Measurements from ENCODE around the gene SLC9C1. TPM values are rescaled to one million over a fixed set of nuclear protein-coding genes. Genes with fewer than 3 reads are reported as not detected.
"Not testable (repeated sequence)": the region's sequence is repeated elsewhere in the genome, so short reads cannot be mapped to it uniquely, and the experiment has no call there.

Gene SLC9C1
- polyA plus RNA-seq, 1 donor (not counting 4 experiments of a cell fraction or from before 2014, with no cell fraction given) = not detected

GRCh38 chr3:112197131-112197530 lies 96.9 kb downstream of the SLC9C1 start:
- Histone ChIP-seq H3K9me3 (ENCODE audit: control insufficient read depth, low read depth, low read length) (no peaks in the 10 kb centered on the region), H3K79me2 (ENCODE audit: control insufficient read depth, insufficient read depth, low read length) (no peaks in the 10 kb centered on the region), H4K20me1 (ENCODE audit: control insufficient read depth, extremely low read depth, insufficient read depth, low read length) (no peaks in the 10 kb centered on the region), H3K36me3 (ENCODE audit: control insufficient read depth in 2 of 2, extremely low read depth in 1 of 2, insufficient read depth in 2 of 2, low read length in 2 of 2) (peaks cover 0 to 1% of the 10 kb centered on the region in 2 experiments), H3K9ac (ENCODE audit: control insufficient read depth, extremely low read depth, insufficient read depth, low read length) (no peak overlapping the region), H2AFZ (ENCODE audit: control insufficient read depth, low read length) (no peak overlapping the region), H3K4me2 (ENCODE audit: control insufficient read depth, extremely low read depth, insufficient read depth, low read depth, low read length) (no peak overlapping the region), H3K4me3 (ENCODE audit: control insufficient read depth in 2 of 3, extremely low read depth in 1 of 3, insufficient read depth in 2 of 3, low read depth in 1 of 3, low read length in 3 of 3) (no peak overlapping the region), H3K4me1 (ENCODE audit: control insufficient read depth, extremely low read depth, insufficient read depth, low read length) (no peaks in the 10 kb centered on the region), H3K27me3 (ENCODE audit: control insufficient read depth, extremely low read depth, insufficient read depth, low read length) (no peaks in the 10 kb centered on the region), H3K9me1 (ENCODE audit: control insufficient read depth, extremely low read depth, insufficient read depth, low read length) (no peaks in the 10 kb centered on the region), H3K27ac (ENCODE audit: control insufficient read depth, insufficient read depth, low read length) (no peak overlapping the region)
- FAIRE-seq (no peak), DNase-seq (ENCODE audit: low read depth, low spot score) (no peak)
- dilution Hi-C loops (cut with MboI; ENCODE audit: extremely low pct_ligation_motif_present, low sequenced_read_pairs) = no loop called here
- TF ChIP-seq EZH2 (IDR thresholded peaks at IDR 0.05; ENCODE audit: low read length) = no peak
- no peak for TF ChIP-seq CTCF (optimal IDR thresholded peaks at IDR 0.05 in 1 of 3, IDR thresholded peaks at IDR 0.05 in 1 of 3, conservative IDR thresholded peaks at IDR 0.05 in 1 of 3; ENCODE audit: extremely low read depth in 1 of 3, insufficient read depth in 2 of 3, low read length in 3 of 3)

GRCh38 chr3:112187300-112187699 lies 106.7 kb downstream of the SLC9C1 start:
- H3K4me3 ChIP-seq (ENCODE audit: control insufficient read depth in 2 of 3, extremely low read depth in 1 of 3, insufficient read depth in 2 of 3, low read depth in 1 of 3, low read length in 3 of 3) = no peak overlapping the region
- H3K9me3 ChIP-seq (ENCODE audit: control insufficient read depth, low read depth, low read length) = no peaks in the 10 kb centered on the region
- FAIRE-seq (no peak), DNase-seq (ENCODE audit: low read depth, low spot score) (no peak)
- no peak overlapping the region for H3K9ac ChIP-seq (ENCODE audit: control insufficient read depth, extremely low read depth, insufficient read depth, low read length)
- no peak overlapping the region for H3K4me2 ChIP-seq (ENCODE audit: control insufficient read depth, extremely low read depth, insufficient read depth, low read depth, low read length)
- no peaks in the 10 kb centered on the region for H3K4me1 ChIP-seq (ENCODE audit: control insufficient read depth, extremely low read depth, insufficient read depth, low read length)
- no peaks in the 10 kb centered on the region for H3K9me1 ChIP-seq (ENCODE audit: control insufficient read depth, extremely low read depth, insufficient read depth, low read length)
- dilution Hi-C loops (cut with MboI; ENCODE audit: extremely low pct_ligation_motif_present, low sequenced_read_pairs) = no loop called here
- no peaks in the 10 kb centered on the region for H3K36me3 ChIP-seq (ENCODE audit: control insufficient read depth in 2 of 2, extremely low read depth in 1 of 2, insufficient read depth in 2 of 2, low read length in 2 of 2)
- no peaks in the 10 kb centered on the region for H3K79me2 ChIP-seq (ENCODE audit: control insufficient read depth, insufficient read depth, low read length)
- H3K27ac ChIP-seq (ENCODE audit: control insufficient read depth, insufficient read depth, low read length) = no peak overlapping the region
- no peak for TF ChIP-seq CTCF (optimal IDR thresholded peaks at IDR 0.05 in 1 of 3, IDR thresholded peaks at IDR 0.05 in 1 of 3, conservative IDR thresholded peaks at IDR 0.05 in 1 of 3; ENCODE audit: extremely low read depth in 1 of 3, insufficient read depth in 2 of 3, low read length in 3 of 3)
- TF ChIP-seq EZH2 (IDR thresholded peaks at IDR 0.05; ENCODE audit: low read length) = no peak
- no peaks in the 10 kb centered on the region for H3K27me3 ChIP-seq (ENCODE audit: control insufficient read depth, extremely low read depth, insufficient read depth, low read length)
- no peak overlapping the region for H2AFZ ChIP-seq (ENCODE audit: control insufficient read depth, low read length)
- no peaks in the 10 kb centered on the region for H4K20me1 ChIP-seq (ENCODE audit: control insufficient read depth, extremely low read depth, insufficient read depth, low read length)

GRCh38 chr3:112185423-112186035 lies 108.5 kb downstream of the SLC9C1 start:
- H3K79me2 ChIP-seq (ENCODE audit: control insufficient read depth, insufficient read depth, low read length); H3K9ac ChIP-seq (ENCODE audit: control insufficient read depth, extremely low read depth, insufficient read depth, low read length); DNase-seq (ENCODE audit: low read depth, low spot score); H3K36me3 ChIP-seq (ENCODE audit: control insufficient read depth in 2 of 2, extremely low read depth in 1 of 2, insufficient read depth in 2 of 2, low read length in 2 of 2); dilution Hi-C loops (cut with MboI; ENCODE audit: extremely low pct_ligation_motif_present, low sequenced_read_pairs); H2AFZ ChIP-seq (ENCODE audit: control insufficient read depth, low read length); H3K27me3 ChIP-seq (ENCODE audit: control insufficient read depth, extremely low read depth, insufficient read depth, low read length); H3K4me1 ChIP-seq (ENCODE audit: control insufficient read depth, extremely low read depth, insufficient read depth, low read length); H3K27ac ChIP-seq (ENCODE audit: control insufficient read depth, insufficient read depth, low read length); H3K9me1 ChIP-seq (ENCODE audit: control insufficient read depth, extremely low read depth, insufficient read depth, low read length); H3K4me3 ChIP-seq (ENCODE audit: control insufficient read depth in 2 of 3, extremely low read depth in 1 of 3, insufficient read depth in 2 of 3, low read depth in 1 of 3, low read length in 3 of 3); H3K9me3 ChIP-seq (ENCODE audit: control insufficient read depth, low read depth, low read length); H4K20me1 ChIP-seq (ENCODE audit: control insufficient read depth, extremely low read depth, insufficient read depth, low read length); FAIRE-seq: not testable (repeated sequence)
- peak overlapping the region; percentile 16 for H3K4me2 ChIP-seq (ENCODE audit: control insufficient read depth, extremely low read depth, insufficient read depth, low read depth, low read length)

Measured in keratinocyte (primary cell).